HepG2 (cell line): ENCODE data around the gene TNP1. TPM values are rescaled to one million over a fixed set of nuclear protein-coding genes. Genes with fewer than 3 reads are reported as not detected.

Experiments
- ASH2L ChIP-seq: fragments of 300-600, 200-600 bp; sonication (generic); IDR thresholded peaks from 2 replicates; pipeline ENCODE4 v1.7.0; 2017; ENCODE audit warnings: low read depth, mild to moderate bottlenecking, moderate library complexity, mixed read lengths, low read length; ENCODE audit not compliant: insufficient read length
- DR1 ChIP-seq: sonication (generic); formaldehyde crosslinking; IDR thresholded peaks from 2 replicates; pipeline ENCODE4 v1.8.0; 2021; ENCODE audit warnings: mild to moderate bottlenecking, missing genetic modification reagents, inconsistent platforms
- FOSL2 ChIP-seq: sonication (generic); formaldehyde crosslinking; IDR thresholded peaks from 2 replicates; pipeline ENCODE4 v1.4.0; 2020; ENCODE audit warnings: missing genetic modification reagents
- SNAI1 ChIP-seq: sonication (generic); formaldehyde crosslinking; IDR thresholded peaks from 2 replicates; pipeline ENCODE4 v1.5.0; 2020; ENCODE audit warnings: mild to moderate bottlenecking, missing genetic modification reagents, borderline replicate concordance
- STAT6 ChIP-seq: sonication (generic); formaldehyde crosslinking; IDR thresholded peaks from 2 replicates; pipeline ENCODE4 v1.4.0; 2020; ENCODE audit warnings: missing genetic modification reagents, mild to moderate bottlenecking, borderline replicate concordance
- TP53 ChIP-seq: sonication (generic); formaldehyde crosslinking; conservative IDR thresholded peaks from 2 replicates; pipeline ENCODE4 v1.4.0; 2020; ENCODE audit warnings: missing genetic modification reagents
- USF2 ChIP-seq, 2 experiments: sonication (generic) in 1 of 2; formaldehyde crosslinking in 1 of 2; IDR thresholded peaks; 2 replicates each; pipeline versions ENCODE4 v1.5.1 to v1.6.1; 2011 to 2020; ENCODE audit warnings: borderline replicate concordance in 1 of 2, low read depth in 1 of 2, low read length in 1 of 2, mild to moderate bottlenecking in 1 of 2, missing genetic modification reagents in 1 of 2, moderate library complexity in 1 of 2
- ZNF143 ChIP-seq: sonication (generic); formaldehyde crosslinking; IDR thresholded peaks from 2 replicates; pipeline ENCODE4 v1.4.0; 2020; ENCODE audit warnings: missing genetic modification reagents
- ZNF256 ChIP-seq: sonication (generic); formaldehyde crosslinking; conservative IDR thresholded peaks from 2 replicates; pipeline ENCODE4 v1.4.0; 2020; ENCODE audit warnings: missing genetic modification reagents
- ZNF687 ChIP-seq: sonication (generic); formaldehyde crosslinking; IDR thresholded peaks from 2 replicates; pipeline ENCODE4 v1.5.1; 2020; ENCODE audit warnings: mild to moderate bottlenecking, missing genetic modification reagents, moderate library complexity
- polyA plus RNA-seq, 8 experiments: library from polyadenylated mRNA; depleted of rRNA in 3 of 8; stranded (reverse) in 7 of 8; unstranded in 1 of 8; fragments of >200 nt; fragmentation: Illumina TruSeq in 4 of 8; extraction: Trizol in 4 of 8; gene quantifications; 2 replicates each; pipeline versions ENCODE4 v1.2.1 to v1.2.3, GENCODE V29; 2011 to 2016; ENCODE audit warnings: low read depth in 4 of 8, missing spikeins in 1 of 8, mixed read lengths in 1 of 8; ENCODE audit not compliant: insufficient read depth in 1 of 8
- total RNA-seq, 5 experiments: library from RNA; depleted of rRNA; stranded (reverse); fragments of >200 nt; fragmentation: Illumina TruSeq; extraction: Trizol; gene quantifications; 2 replicates each; pipeline ENCODE4 v1.2.3, GENCODE V29; 2016; ENCODE audit warnings: low read depth in 1 of 5

TNP1 gene
- total and polyA plus RNA-seq, 2 of the 13 experiments (the other 11 are each of a cell fraction or from before 2014, with no cell fraction given), result not detected

GRCh38 chr2:216878072-216878471, 18.2 kb upstream of the TNP1 start (continued):
- TF ChIP-seq ZNF687 (CRISPR knock-in tag) (no peak), ZNF143 (CRISPR knock-in tag) (no peak), ZNF256 (no peak), ASH2L (no peak), TP53 (CRISPR knock-in tag) (no peak), STAT6 (no peak), DR1 (CRISPR knock-in tag) (no peak), SNAI1 (no peak), USF2 (IDR thresholded peaks at IDR 0.05; ENCODE audit: low read depth, low read length) (no peak), USF2 (CRISPR knock-in tag; IDR thresholded peaks at IDR 0.05; ENCODE audit: borderline replicate concordance) (no peak), FOSL2 (CRISPR knock-in tag) (no peak)
- TF ChIP-seq, all 625 proteins: peak for 0
